Endothelial cell of umbilical vein (primary cell): ENCODE measurements around the gene IKZF4. TPM values are rescaled to one million over a fixed set of nuclear protein-coding genes. Genes with fewer than 3 reads are reported as not detected.
"Not testable (repeated sequence)": the region's sequence is repeated elsewhere in the genome, so short reads cannot be mapped to it uniquely, and the experiment has no call there.

Source experiments
- BruUV-seq: library from RNA; stranded (reverse); fragments of 400-500 nt; replicated peaks from 2 replicates; lab custom pipeline; 2021; lab: Mats Ljungman, UMichigan
- CTCF ChIA-PET: fragments of 300-600, 350-600 bp; sonication (Branson Sonifier 250); formaldehyde crosslinking; loops from one replicate; lab custom pipeline; 2021; ENCODE audit warnings: antibody characterized with exemption, inconsistent platforms; lab: Charles Lee
- POLR2A ChIA-PET: fragments of 300-600, 350-600 bp; sonication (Branson Sonifier 250); formaldehyde crosslinking; loops from one replicate; lab custom pipeline; 2021; ENCODE audit warnings: antibody characterized with exemption, inconsistent platforms; lab: Charles Lee
- DNase-seq: peaks from one replicate; pipeline ENCODE4 v3.0.0-alpha.2; 2011; ENCODE audit warnings: low read depth, low spot score
- FAIRE-seq: peaks from 2 replicates; lab custom pipeline; 2011; peaks lifted over from hg19 to GRCh38; lab: Jason Lieb, UNC
- H2AFZ ChIP-seq: 2 replicates; pipeline ENCODE4 v1.6.0; 2012; ENCODE audit warnings: low read depth, low read length, control low read depth, inconsistent platforms
- H3K27ac ChIP-seq: 2 replicates; pipeline ENCODE4 v1.5.1; 2011; ENCODE audit warnings: low read depth, mild to moderate bottlenecking, control low read depth, low read length, moderate library complexity; ENCODE audit not compliant: insufficient read depth
- H3K27me3 ChIP-seq, 2 experiments: 2 replicates each; pipeline versions ENCODE4 v1.6.0 to v1.6.1; 2011; ENCODE audit warnings: low read length in 2 of 2, mixed read lengths in 1 of 2; ENCODE audit not compliant: control insufficient read depth in 2 of 2, insufficient read depth in 2 of 2
- H3K36me3 ChIP-seq, 2 experiments: 2 replicates in 1 of 2; 3 replicates in 1 of 2; pipeline ENCODE4 v1.5.1; 2011; ENCODE audit warnings: low read length in 2 of 2, mild to moderate bottlenecking in 1 of 2, moderate library complexity in 1 of 2; ENCODE audit not compliant: control insufficient read depth in 2 of 2, insufficient read depth in 2 of 2; ENCODE audit errors: extremely low read depth in 1 of 2
- H3K4me1 ChIP-seq: 3 replicates; pipeline ENCODE4 v1.5.1; 2011; ENCODE audit warnings: mild to moderate bottlenecking, low read length; ENCODE audit not compliant: control insufficient read depth, insufficient read depth; ENCODE audit errors: extremely low read depth
- H3K4me2 ChIP-seq: 2 replicates; pipeline ENCODE4 v1.6.1; 2011; ENCODE audit warnings: low read length, control low read depth, mixed read lengths; ENCODE audit not compliant: insufficient read depth
- H3K4me3 ChIP-seq, 3 experiments: fragments of 200-600 bp in 1 of 3; sonication (generic), shearing (Covaris generic) in 1 of 3; replicated peaks in 1 of 3; 2 replicates each; pipeline ENCODE4 v1.5.1; 2011 to 2016; ENCODE audit warnings: control low read depth in 3 of 3, low read length in 3 of 3, mild to moderate bottlenecking in 2 of 3, inconsistent platforms in 1 of 3, low read depth in 1 of 3, moderate library complexity in 1 of 3; ENCODE audit not compliant: insufficient read depth in 1 of 3
- H3K79me2 ChIP-seq: 2 replicates; pipeline ENCODE4 v1.6.0; 2012; ENCODE audit warnings: low read length, inconsistent platforms; ENCODE audit not compliant: control insufficient read depth, insufficient read depth
- H3K9ac ChIP-seq: replicated peaks from 2 replicates; pipeline ENCODE3; 2011; ENCODE audit warnings: low read length, control low read depth; ENCODE audit not compliant: insufficient read depth; ENCODE audit errors: extremely low read depth
- H3K9me1 ChIP-seq: replicated peaks from 3 replicates; pipeline ENCODE4 v1.6.0; 2011; ENCODE audit warnings: mild to moderate bottlenecking, low read length; ENCODE audit not compliant: control insufficient read depth, insufficient read depth; ENCODE audit errors: extremely low read depth
- H3K9me3 ChIP-seq: replicated peaks from 2 replicates; pipeline ENCODE4 v1.5.1; 2012; ENCODE audit warnings: low read length, inconsistent platforms; ENCODE audit not compliant: control insufficient read depth, insufficient read depth
- H4K20me1 ChIP-seq: replicated peaks from 2 replicates; pipeline ENCODE3; 2011; ENCODE audit warnings: mild to moderate bottlenecking, low read length; ENCODE audit not compliant: control insufficient read depth, insufficient read depth; ENCODE audit errors: extremely low read depth
- EZH2 ChIP-seq: IDR thresholded peaks from 2 replicates; pipeline ENCODE4 v1.6.1; 2012; ENCODE audit warnings: borderline replicate concordance, low read depth, mild to moderate bottlenecking, moderate library complexity, low read length, inconsistent platforms; ENCODE audit not compliant: severe bottlenecking
- FOS ChIP-seq: IDR thresholded peaks from 2 replicates; pipeline ENCODE4 v1.6.1; 2011; ENCODE audit warnings: mild to moderate bottlenecking, low read length, moderate library complexity, borderline replicate concordance; ENCODE audit not compliant: insufficient read depth
- JUN ChIP-seq: IDR thresholded peaks from 2 replicates; pipeline ENCODE4 v1.6.1; 2011; ENCODE audit warnings: borderline replicate concordance, low read depth; ENCODE audit not compliant: insufficient read length, insufficient read depth
- POLR2A ChIP-seq: IDR thresholded peaks from 2 replicates; pipeline ENCODE4 v1.6.1; 2012; ENCODE audit warnings: low read depth, mild to moderate bottlenecking, control low read depth, low read length
- dilution Hi-C: fragments of 300-500 bp; cut with MboI; formaldehyde crosslinking; loops from one replicate; pipeline ENCODE4 v1.15.0; 2019; ENCODE audit warnings: low sequenced_read_pairs; ENCODE audit not compliant: extremely low pct_ligation_motif_present
- intact Hi-C: fragments of 100-400 bp; cut with micrococcal nuclease; formaldehyde crosslinking; loops from one replicate; pipeline ENCODE4 v1.10.0; 2022
- polyA plus RNA-seq, 4 experiments: library from polyadenylated mRNA; depleted of rRNA in 3 of 4; stranded (reverse) in 3 of 4; unstranded in 1 of 4; fragments of >200 nt; gene quantifications; 2 replicates each; pipeline versions ENCODE4 v1.2.1 to v1.2.3, GENCODE V29; 2011 to 2012; ENCODE audit warnings: missing spikeins in 1 of 4
- total RNA-seq: library from RNA; stranded (reverse); gene quantifications from 2 replicates; pipeline ENCODE4 v1.2.3, GENCODE V29; 2021

The IKZF4 gene
- total and polyA plus RNA-seq, 2 donors (not counting 3 experiments of a cell fraction or from before 2014, with no cell fraction given) = 3.4 to 5.4 TPM

- no peak overlapping the region for H3K27ac ChIP-seq
- ChIA-PET CTCF (interaction anchor here (0.6 to 7.7 kb wide), 21 partner anchors 8 to 259 kb away, joined by 3 to 295 read pairs (median 5); partner anchors contain the start of genes PA2G4, RAB5B and SMARCC2), POLR2A (interaction anchor here (0.5 to 2.2 kb wide), 8 partner anchors 9 to 161 kb away, joined by 3 to 16 read pairs (median 8); partner anchors contain the start of genes MYL6, PA2G4 and RAB5B)
- no peak for FAIRE-seq
- H3K9me3 ChIP-seq = no peaks in the 10 kb centered on the region
- TF ChIP-seq POLR2A (peak; percentile 26), JUN (no peak), EZH2 (no peak), FOS (no peak)
- H3K4me1 ChIP-seq = peaks cover 10% of the 10 kb centered on the region
- peak overlapping the region; percentile 13 for H3K4me2 ChIP-seq
- H2AFZ ChIP-seq = peak overlapping the region; percentile 1
- no peaks in the 10 kb centered on the region for H3K27me3 ChIP-seq
- no peaks in the 10 kb centered on the region for H4K20me1 ChIP-seq
- peak overlapping the region; percentile 1 to 73 (median 40) for H3K4me3 ChIP-seq
- no TSS peak for BruUV-seq
- H3K36me3 ChIP-seq = peaks cover 4 to 10% of the 10 kb centered on the region in 2 experiments
- H3K9me1 ChIP-seq = no peaks in the 10 kb centered on the region
- H3K9ac ChIP-seq = peak overlapping the region; percentile 22
- dilution Hi-C loops = no loop called here
- intact Hi-C loops = loop anchor here (1.0 kb wide), 2 partner anchors 10 to 44 kb away; partner anchors contain the start of gene RPS26
- no peaks in the 10 kb centered on the region for H3K79me2 ChIP-seq
- DNase-seq = no peak
These were observed 23.3 kb upstream of the IKZF4 start for GRCh38 chr12:55997535-55997859.

GRCh38 chr12:55999522-55999921 lies 21.3 kb upstream of the IKZF4 start:
- intact Hi-C loops = not testable (repeated sequence)

GRCh38 chr12:55999999-56000540 lies 20.8 kb upstream of the IKZF4 start:
- dilution Hi-C loops, H2AFZ ChIP-seq, H3K4me2 ChIP-seq, H3K79me2 ChIP-seq, H3K27me3 ChIP-seq, H3K4me3 ChIP-seq, H3K9me3 ChIP-seq, H4K20me1 ChIP-seq, H3K27ac ChIP-seq, FAIRE-seq, POLR2A ChIA-PET, BruUV-seq, H3K9me1 ChIP-seq, H3K9ac ChIP-seq, intact Hi-C loops, DNase-seq: not testable (repeated sequence)
- Histone ChIP-seq H3K36me3 (peaks cover 2 to 12% of the 10 kb centered on the region in 2 experiments), H3K4me1 (peaks cover 10% of the 10 kb centered on the region)
- CTCF ChIA-PET = interaction anchor here (7.7 kb wide), 1 partner anchor 28 kb away, joined by 295 read pairs; no protein-coding TSS in a partner anchor

More at GRCh38 chr12:55999522-55999921, 21.3 kb upstream of the IKZF4 start:
- H3K79me2 ChIP-seq, FAIRE-seq, dilution Hi-C loops, H3K9me1 ChIP-seq, H3K9me3 ChIP-seq, H4K20me1 ChIP-seq, H3K27me3 ChIP-seq, DNase-seq, H3K4me3 ChIP-seq, H3K9ac ChIP-seq, H2AFZ ChIP-seq, H3K4me2 ChIP-seq, H3K27ac ChIP-seq, BruUV-seq: not testable (repeated sequence)
- ChIA-PET CTCF (interaction anchor here (7.7 kb wide), 1 partner anchor 28 kb away, joined by 295 read pairs; no protein-coding TSS in a partner anchor), POLR2A (interaction anchor here (0.7 kb wide), 1 partner anchor 321 kb away, joined by 4 read pairs; no protein-coding TSS in a partner anchor)
- H3K4me1 ChIP-seq = peaks cover 10% of the 10 kb centered on the region
- H3K36me3 ChIP-seq = peaks cover 2 to 11% of the 10 kb centered on the region in 2 experiments
